GM23338 (cell line): ENCODE data around the gene CCDC167. TPM values are rescaled to one million over a fixed set of nuclear protein-coding genes. Genes with fewer than 3 reads are reported as not detected.

Experiments used
- ATAC-seq: fragments of 200-7000 bp; cut with Tn5 transposase; 3 replicates; pipeline ENCODE4 v1.9.1; 2020
- DNase-seq: peaks from one replicate; pipeline ENCODE4 v3.0.0-alpha.2; 2015; ENCODE audit warnings: low spot score
- H2AFZ ChIP-seq: fragments of 200-600 bp; sonication (generic); 2 replicates; pipeline ENCODE4 v1.8.0; 2016; ENCODE audit warnings: antibody characterized with exemption, mild to moderate bottlenecking, moderate library complexity
- H3F3A ChIP-seq: fragments of 200-600 bp; sonication (generic); replicated peaks from 2 replicates; pipeline ENCODE4 v1.8.0; 2017; ENCODE audit warnings: antibody characterized with exemption, mixed run types, low read depth
- H3K27ac ChIP-seq: fragments of 200-600 bp; sonication (generic); 2 replicates; pipeline ENCODE4 v1.6.1; 2016; ENCODE audit warnings: low read depth
- H3K27me3 ChIP-seq: fragments of 200-600 bp; sonication (generic); 2 replicates; pipeline ENCODE4 v1.8.0; 2016; ENCODE audit warnings: mild to moderate bottlenecking, mixed run types, moderate library complexity; ENCODE audit not compliant: insufficient read depth
- H3K36me3 ChIP-seq: fragments of 200-600 bp; sonication (generic); 2 replicates; pipeline ENCODE4 v1.8.0; 2016; ENCODE audit warnings: mild to moderate bottlenecking; ENCODE audit not compliant: insufficient read depth
- H3K4me1 ChIP-seq: fragments of 200-600 bp; sonication (generic); 2 replicates; pipeline ENCODE4 v1.8.0; 2016; ENCODE audit warnings: mild to moderate bottlenecking, moderate library complexity; ENCODE audit not compliant: insufficient read depth
- H3K4me2 ChIP-seq: fragments of 200-600 bp; sonication (generic); 2 replicates; pipeline ENCODE4 v1.7.1; 2017; ENCODE audit warnings: mixed run types
- H3K4me3 ChIP-seq: fragments of 200-600 bp; sonication (generic); 2 replicates; pipeline ENCODE4 v1.6.1; 2016; ENCODE audit warnings: mixed run types
- H3K79me2 ChIP-seq: fragments of 200-600 bp; sonication (generic); replicated peaks from 2 replicates; pipeline ENCODE4 v1.8.0; 2017; ENCODE audit warnings: mild to moderate bottlenecking; ENCODE audit not compliant: insufficient read depth
- H3K9me2 ChIP-seq: fragments of 200-600 bp; sonication (generic); 2 replicates; pipeline ENCODE4 v1.8.0; 2017; ENCODE audit not compliant: insufficient read depth
- H4K20me1 ChIP-seq: fragments of 200-600 bp; sonication (generic); replicated peaks from 2 replicates; pipeline ENCODE4 v1.8.0; 2017; ENCODE audit warnings: mild to moderate bottlenecking; ENCODE audit not compliant: insufficient read depth
- H3K27ac Mint-ChIP-seq: 2 replicates; pipeline ENCODE4 v1.8.0; 2020; ENCODE audit warnings: inconsistent platforms, mild to moderate bottlenecking, moderate library complexity, mixed read lengths
- H3K27me3 Mint-ChIP-seq: 3 replicates; pipeline ENCODE4 v1.8.0; 2022; ENCODE audit warnings: low read depth, mild to moderate bottlenecking, moderate library complexity, mixed read lengths, inconsistent platforms; ENCODE audit not compliant: insufficient read depth, poor library complexity
- H3K36me3 Mint-ChIP-seq: 3 replicates; pipeline ENCODE4 v1.8.0; 2021; ENCODE audit warnings: low read depth, mild to moderate bottlenecking, inconsistent platforms, moderate library complexity, mixed read lengths
- H3K4me1 Mint-ChIP-seq: 3 replicates; pipeline ENCODE4 v1.8.0; 2020; ENCODE audit warnings: mild to moderate bottlenecking, inconsistent platforms, mixed read lengths
- H3K4me3 Mint-ChIP-seq: 3 replicates; pipeline ENCODE4 v1.8.0; 2021; ENCODE audit warnings: moderate library complexity, mild to moderate bottlenecking, inconsistent platforms, mixed read lengths
- H3K9me3 Mint-ChIP-seq: 3 replicates; pipeline ENCODE4 v1.8.0; 2020; ENCODE audit warnings: moderate library complexity, mild to moderate bottlenecking, inconsistent platforms, mixed read lengths
- CREB1 ChIP-seq: fragments of 250-450 bp; sonication (Bioruptor Pico); IDR thresholded peaks from 2 replicates; pipeline ENCODE4 v1.5.0; 2020; ENCODE audit warnings: low read depth, mild to moderate bottlenecking, moderate library complexity
- CTCF ChIP-seq, 2 experiments: fragments of 200-600 bp in 1 of 2; sonication (generic) in 1 of 2; conservative IDR thresholded peaks; 2 replicates each; pipeline versions ENCODE4 v1.5.1 to v1.6.1; 2016 to 2017; ENCODE audit warnings: antibody characterized with exemption in 2 of 2, low read depth in 2 of 2, mild to moderate bottlenecking in 2 of 2, moderate library complexity in 1 of 2
- ETS1 ChIP-seq: IDR thresholded peaks from 2 replicates; pipeline ENCODE4 v1.6.1; 2016; ENCODE audit warnings: antibody characterized with exemption
- EZH2phosphoT487 ChIP-seq: fragments of 200-600 bp; sonication (generic); IDR thresholded peaks from one replicate; pipeline ENCODE4 v1.8.1; 2018; ENCODE audit warnings: antibody characterized with exemption; ENCODE audit not compliant: unreplicated experiment
- JUNB ChIP-seq: IDR thresholded peaks from one replicate; pipeline ENCODE4 v1.6.1; 2016; ENCODE audit warnings: antibody characterized with exemption; ENCODE audit not compliant: unreplicated experiment
- NANOG ChIP-seq: IDR thresholded peaks from 2 replicates; pipeline ENCODE4 v1.6.1; 2016; ENCODE audit warnings: antibody characterized with exemption, borderline replicate concordance
- REST ChIP-seq: IDR thresholded peaks from one replicate; pipeline ENCODE4 v1.6.1; 2018; ENCODE audit warnings: antibody characterized with exemption; ENCODE audit not compliant: unreplicated experiment
- STAT1 ChIP-seq: IDR thresholded peaks from one replicate; pipeline ENCODE4 v1.6.1; 2016; ENCODE audit warnings: antibody characterized with exemption; ENCODE audit not compliant: unreplicated experiment
- ZNF331 ChIP-seq: fragments of 250-450 bp; sonication (Bioruptor Pico); IDR thresholded peaks from 2 replicates; pipeline ENCODE4 v1.5.0; 2020; ENCODE audit warnings: low read depth, mild to moderate bottlenecking, moderate library complexity
- polyA plus RNA-seq: library from polyadenylated mRNA; unstranded; fragments of >200 nt; fragmentation: Nextera tagmentation; extraction: Ambion mirVana; gene quantifications from 2 replicates; pipeline ENCODE4 v1.2.1, GENCODE V29; 2016
- total RNA-seq: library from RNA; depleted of rRNA; stranded (reverse); fragments of >200 nt; shearing (Covaris generic); gene quantifications from 2 replicates; pipeline ENCODE4 v1.2.3, GENCODE V29; 2014

Gene CCDC167
- total and polyA plus RNA-seq, 2 experiments from 2014 or later, result 17.6 to 21.4 TPM

GRCh38 chr6:37473364-37474095 is 26.2 kb downstream of the CCDC167 start (continued):
- TF ChIP-seq ZNF331 (CRISPR knock-in tag) (no peak), JUNB (no peak), ETS1 (no peak), STAT1 (no peak), CREB1 (CRISPR knock-in tag) (no peak), NANOG (no peak), EZH2phosphoT487 (no peak)

GRCh38 chr6:37467718-37468117 is 32.0 kb downstream of the CCDC167 start:
- Mint-ChIP-seq H3K4me1 (no peaks in the 10 kb centered on the region), H3K9me3 (no peaks in the 10 kb centered on the region), H3K4me3 (no peak overlapping the region), H3K27ac (no peak overlapping the region), H3K36me3 (peaks cover 51% of the 10 kb centered on the region), H3K27me3 (no peaks in the 10 kb centered on the region)
- Histone ChIP-seq H3K4me1 (no peaks in the 10 kb centered on the region), H3K36me3 (peaks cover 11% of the 10 kb centered on the region; the same call in 1 of the 2 replicates), H2AFZ (no peak overlapping the region), H3F3A (no peaks in the 10 kb centered on the region), H4K20me1 (peaks cover 6% of the 10 kb centered on the region; the same call in 1 of the 2 replicates), H3K9me2 (no peaks in the 10 kb centered on the region), H3K4me2 (no peak overlapping the region), H3K27me3 (no peaks in the 10 kb centered on the region), H3K79me2 (no peaks in the 10 kb centered on the region), H3K27ac (no peak overlapping the region), H3K4me3 (no peak overlapping the region)
- DNase-seq, result no peak
- TF ChIP-seq CREB1 (CRISPR knock-in tag) (no peak), CTCF (conservative IDR thresholded peaks at IDR 0.05; ENCODE audit: low read depth in 2 of 2) (no peak), ETS1 (no peak), REST (no peak), JUNB (no peak)
- ATAC-seq, result no peak
